Natural killer cell (primary cell): Measurements from ENCODE around the gene LMO7. TPM values are rescaled to one million over a fixed set of nuclear protein-coding genes. Genes with fewer than 3 reads are reported as not detected.

ENCODE experiments used
- ATAC-seq, 3 donors: fragments of 150-1000 bp in 2 of 3; fragments of 200-7000 bp in 1 of 3; cut with Tn5 transposase; 1 replicate in 1 of 3; 2 replicates in 2 of 3; pipeline ENCODE4 v1.10.0; 2021; ENCODE audit warnings: mild to moderate bottlenecking in 2 of 3, moderate library complexity in 2 of 3
- DNase-seq, 2 donors: peaks; one replicate each; pipeline versions ENCODE4 v3.0.0 to v3.0.0-alpha.2; 2013 to 2021; ENCODE audit warnings: mixed read lengths in 1 of 2
- H3K27ac ChIP-seq: one replicate; pipeline ENCODE4 v1.5.1; 2013; ENCODE audit warnings: mild to moderate bottlenecking, low read length
- H3K27me3 ChIP-seq: one replicate; pipeline ENCODE4 v1.6.1; 2013; ENCODE audit warnings: low read length; ENCODE audit not compliant: control insufficient read depth, insufficient read depth
- H3K36me3 ChIP-seq: one replicate; pipeline ENCODE4 v1.6.1; 2013; ENCODE audit warnings: low read length; ENCODE audit not compliant: control insufficient read depth, insufficient read depth
- H3K4me1 ChIP-seq: one replicate; pipeline ENCODE4 v1.6.1; 2013; ENCODE audit warnings: low read length; ENCODE audit not compliant: control insufficient read depth, insufficient read depth
- H3K4me3 ChIP-seq: one replicate; pipeline ENCODE4 v1.5.1; 2013; ENCODE audit warnings: low read length
- H3K9me3 ChIP-seq: one replicate; pipeline ENCODE4 v1.6.1; 2013; ENCODE audit warnings: low read length; ENCODE audit not compliant: control insufficient read depth, insufficient read depth
- H3K27ac Mint-ChIP-seq, 2 donors: one replicate each; pipeline ENCODE4 v1.8.0; 2022; ENCODE audit warnings: mild to moderate bottlenecking in 2 of 2, mixed read lengths in 2 of 2, moderate library complexity in 1 of 2
- H3K27me3 Mint-ChIP-seq, 2 donors: one replicate each; pipeline ENCODE4 v1.8.0; 2022; ENCODE audit warnings: low read depth in 2 of 2, mixed read lengths in 2 of 2
- H3K36me3 Mint-ChIP-seq: one replicate; pipeline ENCODE4 v1.8.0; 2022; ENCODE audit warnings: mixed read lengths
- H3K4me1 Mint-ChIP-seq, 2 donors: one replicate each; pipeline ENCODE4 v1.8.0; 2022; ENCODE audit warnings: mixed read lengths in 2 of 2
- H3K4me3 Mint-ChIP-seq: one replicate; pipeline ENCODE4 v1.8.0; 2022; ENCODE audit warnings: mild to moderate bottlenecking, moderate library complexity, mixed read lengths
- H3K9me3 Mint-ChIP-seq, 2 donors: one replicate each; pipeline ENCODE4 v1.8.0; 2022; ENCODE audit warnings: mixed read lengths in 2 of 2
- WGBS: methylation state at CpG from one replicate; pipeline ENCODE4 v1.1.7; 2013; ENCODE audit warnings: missing lambda C conversion rate; ENCODE audit not compliant: insufficient coverage; 5-methylcytosine and 5-hydroxymethylcytosine counted together
- intact Hi-C: fragments of 100-400 bp; cut with micrococcal nuclease; formaldehyde crosslinking; loops from one replicate; pipeline ENCODE4 v1.14.2; 2022
- total RNA-seq, 4 donors: library from RNA; stranded (reverse); fragments of 120-200 nt in 1 of 4; gene quantifications; one replicate each; pipeline versions ENCODE4 v1.2.3 to v1.2.4, GENCODE V29; 2013 to 2022
- TF ChIP-seq, protein P1 (sequence below): fragments of 200-600 bp; IDR thresholded peaks from one replicate; pipeline ENCODE4 v1.8.0; 2022; ENCODE audit warnings: antibody characterized with exemption

The LMO7 gene
- total RNA-seq, 3 donors from 2014 or later (not counting 1 experiment from before 2014, with no cell fraction given), result 5.5 to 10.4 (median 7.9) TPM

DNA sequence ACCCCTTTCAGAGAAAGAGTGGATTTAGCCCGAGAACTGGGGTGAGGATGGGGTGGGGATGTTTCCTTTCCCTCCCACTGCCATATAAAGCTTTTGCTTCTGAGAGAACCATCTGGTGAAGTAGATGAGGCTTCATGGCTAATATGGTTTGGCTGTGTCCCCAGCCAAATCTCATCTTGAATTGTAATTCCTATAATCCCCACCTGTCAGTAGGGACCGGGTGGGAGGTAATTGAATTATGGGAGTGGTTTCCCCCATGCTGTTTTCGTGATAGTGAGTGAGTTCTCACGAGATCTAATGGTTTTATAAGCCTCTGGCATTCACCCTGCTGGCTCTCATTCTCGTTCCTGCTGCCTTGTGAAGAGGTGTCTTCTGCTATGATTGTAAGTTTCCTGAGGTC lies 270.9 kb downstream of the LMO7 start:
- ATAC-seq (no peak), DNase-seq (no peak)
- Mint-ChIP-seq H3K9me3 (no peaks in the 10 kb centered on the region), H3K4me3 (no peak overlapping the region), H3K36me3 (no peaks in the 10 kb centered on the region), H3K27ac (no peak overlapping the region), H3K27me3 (no peaks in the 10 kb centered on the region), H3K4me1 (no peaks in the 10 kb centered on the region)
- Histone ChIP-seq H3K4me3 (no peak overlapping the region), H3K27me3 (no peaks in the 10 kb centered on the region), H3K36me3 (no peaks in the 10 kb centered on the region), H3K4me1 (no peaks in the 10 kb centered on the region), H3K27ac (no peak overlapping the region), H3K9me3 (no peaks in the 10 kb centered on the region)
- TF ChIP-seq, protein P1, sequence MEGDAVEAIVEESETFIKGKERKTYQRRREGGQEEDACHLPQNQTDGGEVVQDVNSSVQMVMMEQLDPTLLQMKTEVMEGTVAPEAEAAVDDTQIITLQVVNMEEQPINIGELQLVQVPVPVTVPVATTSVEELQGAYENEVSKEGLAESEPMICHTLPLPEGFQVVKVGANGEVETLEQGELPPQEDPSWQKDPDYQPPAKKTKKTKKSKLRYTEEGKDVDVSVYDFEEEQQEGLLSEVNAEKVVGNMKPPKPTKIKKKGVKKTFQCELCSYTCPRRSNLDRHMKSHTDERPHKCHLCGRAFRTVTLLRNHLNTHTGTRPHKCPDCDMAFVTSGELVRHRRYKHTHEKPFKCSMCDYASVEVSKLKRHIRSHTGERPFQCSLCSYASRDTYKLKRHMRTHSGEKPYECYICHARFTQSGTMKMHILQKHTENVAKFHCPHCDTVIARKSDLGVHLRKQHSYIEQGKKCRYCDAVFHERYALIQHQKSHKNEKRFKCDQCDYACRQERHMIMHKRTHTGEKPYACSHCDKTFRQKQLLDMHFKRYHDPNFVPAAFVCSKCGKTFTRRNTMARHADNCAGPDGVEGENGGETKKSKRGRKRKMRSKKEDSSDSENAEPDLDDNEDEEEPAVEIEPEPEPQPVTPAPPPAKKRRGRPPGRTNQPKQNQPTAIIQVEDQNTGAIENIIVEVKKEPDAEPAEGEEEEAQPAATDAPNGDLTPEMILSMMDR, result no peak
- intact Hi-C loops, result no loop called here
- WGBS, result 81% methylated on average over 5 of the region's 5 CpGs

DNA sequence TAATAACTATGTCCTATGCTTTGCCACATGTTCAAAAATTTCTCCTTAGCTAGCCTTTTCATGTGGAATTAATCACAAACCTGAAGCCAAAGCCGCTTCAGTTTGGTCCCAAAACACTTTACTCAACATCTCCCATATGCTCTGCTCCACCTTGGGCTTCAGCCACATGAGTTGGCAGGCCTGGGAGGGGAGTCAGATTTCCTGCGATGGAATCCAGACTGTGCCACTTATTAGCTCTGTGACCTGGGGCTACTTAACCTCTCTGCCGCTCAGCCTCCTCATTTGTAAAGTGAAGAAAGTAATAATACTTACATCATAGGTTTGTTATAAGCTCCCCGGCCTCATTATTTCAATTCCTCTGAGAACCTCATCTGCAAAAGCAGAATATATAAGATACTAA lies 272.0 kb downstream of the LMO7 start:
- Mint-ChIP-seq H3K27me3 (no peaks in the 10 kb centered on the region), H3K9me3 (peaks cover 0 to 2% of the 10 kb centered on the region in 2 donors), H3K27ac (no peak overlapping the region), H3K4me3 (no peak overlapping the region), H3K4me1 (no peaks in the 10 kb centered on the region), H3K36me3 (no peaks in the 10 kb centered on the region)
- 100% methylated on average over 2 of the region's 4 CpGs for WGBS
- H3K4me1 ChIP-seq, result no peaks in the 10 kb centered on the region
- no peaks in the 10 kb centered on the region for H3K9me3 ChIP-seq
- no peaks in the 10 kb centered on the region for H3K36me3 ChIP-seq
- no peak overlapping the region for H3K27ac ChIP-seq
- ATAC-seq (no peak), DNase-seq (no peak)
- no peak overlapping the region for H3K4me3 ChIP-seq
- H3K27me3 ChIP-seq, result no peaks in the 10 kb centered on the region
- intact Hi-C loops, result no loop called here
- TF ChIP-seq, protein P1, result no peak

Other genes starting within 250 kb of the LMO7 start
- 1 to 10 TPM in 2 of 3 donors, under 1 TPM in 1; 0.54 to 5.1 (median 3.7) TPM for gene TBC1D4, start 154.2 kb upstream of the LMO7 start, total RNA-seq
- gene COMMD6, start 98.5 kb upstream of the LMO7 start, total RNA-seq, result 100 to 1,000 TPM; 111 to 149 (median 118) TPM
- gene UCHL3, start 86.5 kb upstream of the LMO7 start, total RNA-seq, result 10 to 100 TPM; 19.3 to 23.1 (median 22.7) TPM